Neural cell (in vitro differentiated cells): ENCODE data around the gene TNRC6C.

ENCODE experiments used
- SMC3 ChIP-seq: fragments of 450-650 bp; conservative IDR thresholded peaks from 2 replicates; pipeline ENCODE4 v1.6.1; 2014; ENCODE audit warnings: antibody characterized with exemption, mild to moderate bottlenecking, moderate library complexity; ENCODE audit not compliant: poor library complexity
- TF ChIP-seq, protein P1 (sequence below): fragments of 450-650 bp; IDR thresholded peaks from 2 replicates; pipeline ENCODE4 v1.5.1; 2014; ENCODE audit warnings: antibody characterized with exemption, mild to moderate bottlenecking, moderate library complexity; ENCODE audit not compliant: poor library complexity, severe bottlenecking

DNA sequence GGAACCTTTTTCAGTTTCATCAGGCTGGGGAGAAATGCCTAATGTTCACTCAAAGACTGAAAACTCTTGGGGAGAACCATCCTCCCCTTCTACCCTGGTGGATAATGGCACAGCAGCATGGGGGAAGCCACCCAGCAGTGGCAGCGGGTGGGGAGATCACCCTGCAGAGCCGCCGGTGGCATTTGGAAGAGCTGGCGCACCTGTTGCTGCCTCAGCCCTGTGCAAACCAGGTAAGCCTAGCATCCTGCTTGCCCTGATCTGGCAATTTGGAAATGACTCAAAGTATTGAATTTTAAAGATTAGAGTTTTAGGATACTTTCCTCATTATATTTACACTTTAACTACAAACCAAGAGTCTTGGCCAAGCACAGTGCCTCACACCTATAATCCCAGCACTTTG, 106.2 kb downstream of the TNRC6C start:
- TF ChIP-seq, protein P1, sequence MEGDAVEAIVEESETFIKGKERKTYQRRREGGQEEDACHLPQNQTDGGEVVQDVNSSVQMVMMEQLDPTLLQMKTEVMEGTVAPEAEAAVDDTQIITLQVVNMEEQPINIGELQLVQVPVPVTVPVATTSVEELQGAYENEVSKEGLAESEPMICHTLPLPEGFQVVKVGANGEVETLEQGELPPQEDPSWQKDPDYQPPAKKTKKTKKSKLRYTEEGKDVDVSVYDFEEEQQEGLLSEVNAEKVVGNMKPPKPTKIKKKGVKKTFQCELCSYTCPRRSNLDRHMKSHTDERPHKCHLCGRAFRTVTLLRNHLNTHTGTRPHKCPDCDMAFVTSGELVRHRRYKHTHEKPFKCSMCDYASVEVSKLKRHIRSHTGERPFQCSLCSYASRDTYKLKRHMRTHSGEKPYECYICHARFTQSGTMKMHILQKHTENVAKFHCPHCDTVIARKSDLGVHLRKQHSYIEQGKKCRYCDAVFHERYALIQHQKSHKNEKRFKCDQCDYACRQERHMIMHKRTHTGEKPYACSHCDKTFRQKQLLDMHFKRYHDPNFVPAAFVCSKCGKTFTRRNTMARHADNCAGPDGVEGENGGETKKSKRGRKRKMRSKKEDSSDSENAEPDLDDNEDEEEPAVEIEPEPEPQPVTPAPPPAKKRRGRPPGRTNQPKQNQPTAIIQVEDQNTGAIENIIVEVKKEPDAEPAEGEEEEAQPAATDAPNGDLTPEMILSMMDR = no peak
- TF ChIP-seq SMC3 = no peak
